Stomach (tissue), 9 donors: ENCODE measurements around the gene ARRB1. TPM values are rescaled to one million over a fixed set of nuclear protein-coding genes. Genes with fewer than 3 reads are reported as not detected.

Experiments used
- DNase-seq, 2 donors: peaks; one replicate each; pipeline versions ENCODE4 v3.0.0 to v3.0.0-alpha.2; 2013 to 2019
- H3K27ac ChIP-seq, 5 donors: fragments of 200-600 bp in 4 of 5; sonication (generic) in 4 of 5; one replicate each; pipeline ENCODE4 v1.5.1; 2013 to 2019; ENCODE audit warnings: mild to moderate bottlenecking in 1 of 5, moderate library complexity in 1 of 5
- H3K27me3 ChIP-seq, 3 donors: fragments of 200-600 bp; sonication (generic); one replicate each; pipeline ENCODE4 v1.5.1; 2017 to 2019; ENCODE audit warnings: mixed run types in 1 of 3
- H3K36me3 ChIP-seq, 4 donors: fragments of 200-600 bp; sonication (generic); 1 replicate in 3 of 4; 2 replicates in 1 of 4; pipeline ENCODE4 v1.5.1; 2016 to 2019
- H3K4me1 ChIP-seq, 4 donors: fragments of 200-600 bp; sonication (generic); one replicate each; pipeline ENCODE4 v1.5.1; 2016 to 2019
- H3K4me3 ChIP-seq, 4 donors: fragments of 200-600 bp; sonication (generic) in 3 of 4; one replicate each; pipeline ENCODE4 v1.5.1; 2016 to 2019; ENCODE audit warnings: mild to moderate bottlenecking in 1 of 4
- H3K9me3 ChIP-seq, 4 donors: fragments of 200-600 bp; sonication (generic); one replicate each; pipeline ENCODE4 v1.5.1; 2016 to 2019
- EP300 ChIP-seq: sonication (generic); formaldehyde crosslinking; IDR thresholded peaks from one replicate; pipeline ENCODE4 v1.6.1; 2017; ENCODE audit warnings: antibody characterized with exemption
- POLR2A ChIP-seq, 4 donors: fragments of 450-650 bp; IDR thresholded peaks; one replicate each; pipeline ENCODE4 v1.6.1; 2016; ENCODE audit warnings: antibody characterized with exemption in 4 of 4, control low read depth in 2 of 4, mild to moderate bottlenecking in 1 of 4, moderate library complexity in 1 of 4
- POLR2AphosphoS5 ChIP-seq, 3 donors: sonication (generic); formaldehyde crosslinking; IDR thresholded peaks; one replicate each; pipeline ENCODE4 v1.6.1; 2016; ENCODE audit warnings: antibody characterized with exemption in 3 of 3
- WGBS, 5 donors: extraction: QIAGEN DNeasy Blood & Tissue Kit in 3 of 5; methylation state at CpG; one replicate each; pipeline versions ENCODE4 v1.1.5 to v1.1.7; 2013 to 2018; 5-methylcytosine and 5-hydroxymethylcytosine counted together
- intact Hi-C: fragments of 100-400 bp; cut with DNase I; formaldehyde crosslinking; loops from one replicate; pipeline ENCODE4 v1.15.1; 2023; ENCODE audit warnings: low total_unique reads
- polyA plus RNA-seq, 3 donors: library from polyadenylated mRNA; stranded (reverse); fragments of 200-250 nt; gene quantifications; one replicate each; pipeline ENCODE4 v1.2.3, GENCODE V29; 2013
- total RNA-seq, 5 donors: library from RNA; depleted of rRNA; stranded (reverse); fragments of >200 nt; gene quantifications; one replicate each; pipeline versions ENCODE4 v1.1.0 to v1.2.3, GENCODE V29; 2014 to 2016
- TF ChIP-seq, protein P1 (sequence below), 7 experiments: fragments of 450-650 bp in 4 of 7; fragments of 200-600 bp in 3 of 7; sonication (generic) in 3 of 7; IDR thresholded peaks; one replicate each; pipeline ENCODE4 v1.5.1; 2016 to 2019; ENCODE audit warnings: antibody characterized with exemption in 7 of 7, control low read depth in 2 of 7, mild to moderate bottlenecking in 1 of 7
- donor health status: healthy with polysubstance abuse.
- donor health status: Bipolar disorder and iron deficiency.
- donor health status: healthy.

The ARRB1 gene
- total and polyA plus RNA-seq, 8 donors, result 18.0 to 151 (median 48.4) TPM

DNA sequence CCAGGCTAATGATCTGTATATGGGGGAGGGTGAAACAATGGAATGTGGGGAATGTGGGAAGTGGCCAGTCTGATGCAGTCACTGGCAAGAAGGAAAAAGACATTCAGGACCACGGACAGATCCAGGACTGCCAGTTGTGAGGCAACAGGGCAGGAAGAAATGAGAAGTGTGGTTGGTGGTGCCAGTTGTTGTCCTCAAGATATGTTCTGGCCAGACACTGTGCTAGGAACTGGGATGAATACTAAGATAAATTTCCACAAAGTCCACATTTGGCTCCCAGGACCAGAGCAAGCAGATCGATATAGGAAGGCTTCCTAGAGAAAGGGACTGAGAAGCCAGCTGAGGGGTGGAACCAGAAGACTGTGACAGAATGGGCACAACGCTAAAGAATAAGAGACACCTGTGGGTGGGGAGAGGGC, 117.7 kb downstream of the ARRB1 start:
- no peaks in the 10 kb centered on the region for H3K36me3 ChIP-seq
- DNase-seq, result peak; percentile 24 to 77
- WGBS, 5 donors, result 43 to 50% (median 45%) methylated on average over 3 of the region's 3 CpGs
- no peak for TF ChIP-seq POLR2AphosphoS5 (IDR thresholded peaks at IDR 0.05)
- TF ChIP-seq, protein P1, sequence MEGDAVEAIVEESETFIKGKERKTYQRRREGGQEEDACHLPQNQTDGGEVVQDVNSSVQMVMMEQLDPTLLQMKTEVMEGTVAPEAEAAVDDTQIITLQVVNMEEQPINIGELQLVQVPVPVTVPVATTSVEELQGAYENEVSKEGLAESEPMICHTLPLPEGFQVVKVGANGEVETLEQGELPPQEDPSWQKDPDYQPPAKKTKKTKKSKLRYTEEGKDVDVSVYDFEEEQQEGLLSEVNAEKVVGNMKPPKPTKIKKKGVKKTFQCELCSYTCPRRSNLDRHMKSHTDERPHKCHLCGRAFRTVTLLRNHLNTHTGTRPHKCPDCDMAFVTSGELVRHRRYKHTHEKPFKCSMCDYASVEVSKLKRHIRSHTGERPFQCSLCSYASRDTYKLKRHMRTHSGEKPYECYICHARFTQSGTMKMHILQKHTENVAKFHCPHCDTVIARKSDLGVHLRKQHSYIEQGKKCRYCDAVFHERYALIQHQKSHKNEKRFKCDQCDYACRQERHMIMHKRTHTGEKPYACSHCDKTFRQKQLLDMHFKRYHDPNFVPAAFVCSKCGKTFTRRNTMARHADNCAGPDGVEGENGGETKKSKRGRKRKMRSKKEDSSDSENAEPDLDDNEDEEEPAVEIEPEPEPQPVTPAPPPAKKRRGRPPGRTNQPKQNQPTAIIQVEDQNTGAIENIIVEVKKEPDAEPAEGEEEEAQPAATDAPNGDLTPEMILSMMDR (IDR thresholded peaks at IDR 0.05), result no peak
- TF ChIP-seq POLR2A (IDR thresholded peaks at IDR 0.05), result no peak
- no peak for TF ChIP-seq EP300
- no peak overlapping the region for H3K27ac ChIP-seq
- H3K9me3 ChIP-seq, result no peaks in the 10 kb centered on the region
- no peak overlapping the region for H3K4me3 ChIP-seq
- intact Hi-C loops, result no loop called here
- peaks cover 0 to 23% (median 0%) of the 10 kb centered on the region in 3 donors for H3K27me3 ChIP-seq
- H3K4me1 ChIP-seq, result no peaks in the 10 kb centered on the region

DNA sequence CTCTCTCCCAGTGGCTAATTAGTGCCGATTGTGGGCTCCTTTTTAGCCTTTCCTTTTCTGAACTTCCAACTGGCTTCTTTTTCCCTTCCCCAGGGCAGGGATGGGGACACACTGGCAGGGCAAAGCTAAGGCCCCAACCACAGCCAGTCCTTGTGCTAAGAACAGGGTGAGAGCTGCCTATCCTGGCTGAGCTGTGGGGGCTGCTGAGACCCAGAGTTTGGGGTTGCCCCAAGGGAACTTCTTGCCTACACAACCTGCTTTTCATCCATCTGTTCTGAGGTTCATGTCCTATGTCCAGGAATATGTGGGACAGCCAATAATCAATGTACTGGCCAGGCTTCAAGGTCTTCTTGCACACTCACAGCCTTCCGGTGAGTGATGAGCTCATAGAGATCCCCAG, 120.8 kb downstream of the ARRB1 start:
- Histone ChIP-seq H3K9me3 (no peaks in the 10 kb centered on the region), H3K36me3 (no peaks in the 10 kb centered on the region), H3K4me3 (no peak overlapping the region), H3K27me3 (peaks cover 0 to 5% (median 0%) of the 10 kb centered on the region in 3 donors), H3K4me1 (no peaks in the 10 kb centered on the region), H3K27ac (no peak overlapping the region)
- no peak for DNase-seq
- TF ChIP-seq EP300 (no peak), POLR2A (IDR thresholded peaks at IDR 0.05) (no peak), POLR2AphosphoS5 (IDR thresholded peaks at IDR 0.05) (no peak)
- TF ChIP-seq, protein P1 (IDR thresholded peaks at IDR 0.05), result no peak
- intact Hi-C loops, result no loop called here
- 60 to 93% (median 84%) methylated on average over 2 of the region's 2 CpGs for WGBS, 5 donors

DNA sequence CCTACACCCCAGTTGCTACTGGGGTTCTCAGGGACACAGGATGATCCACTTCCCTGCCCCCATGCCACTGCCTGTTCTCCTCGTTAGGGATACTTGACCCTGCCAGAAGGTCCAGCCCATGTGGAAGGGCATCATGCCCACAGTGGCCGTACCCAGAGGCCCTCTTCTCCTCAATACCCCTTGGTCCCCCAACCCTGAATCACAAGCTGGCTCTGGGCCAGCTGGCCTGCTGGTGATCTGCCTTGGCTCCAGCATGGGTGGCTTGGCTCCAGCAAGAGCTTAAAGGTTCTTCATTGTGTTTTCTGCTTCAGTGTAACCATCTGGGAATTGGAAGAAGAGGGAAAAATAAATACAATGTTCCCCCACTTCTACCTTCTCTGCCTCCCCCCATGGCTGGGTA, 122.0 kb downstream of the ARRB1 start:
- H3K9me3 ChIP-seq, result no peaks in the 10 kb centered on the region
- H3K36me3 ChIP-seq, result no peaks in the 10 kb centered on the region
- no peak overlapping the region for H3K4me3 ChIP-seq
- no peak for TF ChIP-seq EP300
- TF ChIP-seq POLR2A (IDR thresholded peaks at IDR 0.05), result no peak
- no peak for TF ChIP-seq POLR2AphosphoS5 (IDR thresholded peaks at IDR 0.05)
- TF ChIP-seq, protein P1 (IDR thresholded peaks at IDR 0.05), result no peak
- WGBS, 5 donors, result 62 to 72% (median 68%) methylated on average over 2 of the region's 2 CpGs
- intact Hi-C loops, result no loop called here
- H3K4me1 ChIP-seq, result no peaks in the 10 kb centered on the region
- peaks cover 0 to 5% (median 0%) of the 10 kb centered on the region in 3 donors for H3K27me3 ChIP-seq
- H3K27ac ChIP-seq, result no peak overlapping the region
- no peak for DNase-seq

DNA sequence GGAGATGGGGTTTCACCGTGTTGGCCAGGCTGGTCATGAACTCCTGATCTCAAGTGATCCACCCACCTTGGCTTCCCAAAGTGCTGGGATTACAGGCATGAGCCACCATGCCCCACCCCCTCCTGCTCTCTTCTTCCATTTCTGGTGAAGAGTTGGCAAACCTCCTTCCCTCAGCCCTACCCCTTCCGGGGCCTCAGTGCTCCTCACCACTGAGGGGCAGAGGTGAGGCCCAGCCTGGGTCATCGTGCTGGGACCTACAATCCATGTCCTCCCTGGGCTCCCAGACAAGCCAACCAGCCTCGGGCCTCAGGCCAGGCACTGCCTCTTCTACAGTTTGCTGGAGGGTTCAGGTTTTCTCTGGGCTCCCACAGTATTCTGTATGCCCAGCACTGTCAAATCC, 125.7 kb downstream of the ARRB1 start:
- no peaks in the 10 kb centered on the region for H3K27me3 ChIP-seq
- no peak overlapping the region for H3K27ac ChIP-seq
- intact Hi-C loops, result no loop called here
- TF ChIP-seq EP300 (no peak), POLR2A (IDR thresholded peaks at IDR 0.05) (no peak), POLR2AphosphoS5 (IDR thresholded peaks at IDR 0.05) (no peak)
- TF ChIP-seq, protein P1 (IDR thresholded peaks at IDR 0.05), result no peak
- H3K9me3 ChIP-seq, result no peaks in the 10 kb centered on the region
- DNase-seq, result no peak
- H3K4me1 ChIP-seq, result no peaks in the 10 kb centered on the region
- WGBS, 5 donors, result 47 to 65% (median 60%) methylated on average over 4 of the region's 4 CpGs
- no peaks in the 10 kb centered on the region for H3K36me3 ChIP-seq
- no peak overlapping the region for H3K4me3 ChIP-seq
